ENCODE results near the gene XXYLT1.

DNA sequence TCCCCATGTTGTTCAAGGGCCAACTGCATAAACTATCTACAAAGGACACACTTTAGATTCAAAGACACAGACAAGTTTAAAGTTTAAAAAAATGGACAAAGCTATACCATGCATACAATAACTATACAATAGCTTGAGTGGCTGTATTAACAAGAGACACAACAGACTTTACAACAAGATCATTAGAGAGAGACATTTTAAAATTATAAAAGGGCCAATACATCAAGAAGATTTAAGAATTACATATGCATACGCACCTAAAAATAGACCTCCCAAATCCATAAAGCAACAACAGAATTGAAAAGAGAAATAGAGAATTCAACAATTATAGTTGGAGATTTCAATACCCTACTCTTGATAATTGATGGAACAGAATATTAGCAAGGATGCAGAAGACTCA lies 79.4 kb downstream of the XXYLT1 start:
- TF ChIP-seq, protein P1, sequence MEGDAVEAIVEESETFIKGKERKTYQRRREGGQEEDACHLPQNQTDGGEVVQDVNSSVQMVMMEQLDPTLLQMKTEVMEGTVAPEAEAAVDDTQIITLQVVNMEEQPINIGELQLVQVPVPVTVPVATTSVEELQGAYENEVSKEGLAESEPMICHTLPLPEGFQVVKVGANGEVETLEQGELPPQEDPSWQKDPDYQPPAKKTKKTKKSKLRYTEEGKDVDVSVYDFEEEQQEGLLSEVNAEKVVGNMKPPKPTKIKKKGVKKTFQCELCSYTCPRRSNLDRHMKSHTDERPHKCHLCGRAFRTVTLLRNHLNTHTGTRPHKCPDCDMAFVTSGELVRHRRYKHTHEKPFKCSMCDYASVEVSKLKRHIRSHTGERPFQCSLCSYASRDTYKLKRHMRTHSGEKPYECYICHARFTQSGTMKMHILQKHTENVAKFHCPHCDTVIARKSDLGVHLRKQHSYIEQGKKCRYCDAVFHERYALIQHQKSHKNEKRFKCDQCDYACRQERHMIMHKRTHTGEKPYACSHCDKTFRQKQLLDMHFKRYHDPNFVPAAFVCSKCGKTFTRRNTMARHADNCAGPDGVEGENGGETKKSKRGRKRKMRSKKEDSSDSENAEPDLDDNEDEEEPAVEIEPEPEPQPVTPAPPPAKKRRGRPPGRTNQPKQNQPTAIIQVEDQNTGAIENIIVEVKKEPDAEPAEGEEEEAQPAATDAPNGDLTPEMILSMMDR (IDR thresholded peaks at IDR 0.05) = no peak
- TF ChIP-seq POLR2A (IDR thresholded peaks at IDR 0.05) = no peak
